Endothelial cell of umbilical vein (primary cell): ENCODE results near the gene LRG1. TPM values are rescaled to one million over a fixed set of nuclear protein-coding genes. Genes with fewer than 3 reads are reported as not detected.

Experiments used
- BruUV-seq: library from RNA; stranded (reverse); fragments of 400-500 nt; replicated peaks from 2 replicates; lab custom pipeline; 2021; lab: Mats Ljungman, UMichigan
- CTCF ChIA-PET: fragments of 300-600, 350-600 bp; sonication (Branson Sonifier 250); formaldehyde crosslinking; loops from one replicate; lab custom pipeline; 2021; ENCODE audit warnings: antibody characterized with exemption, inconsistent platforms; lab: Charles Lee
- POLR2A ChIA-PET: fragments of 300-600, 350-600 bp; sonication (Branson Sonifier 250); formaldehyde crosslinking; loops from one replicate; lab custom pipeline; 2021; ENCODE audit warnings: antibody characterized with exemption, inconsistent platforms; lab: Charles Lee
- DNase-seq: peaks from one replicate; pipeline ENCODE4 v3.0.0-alpha.2; 2011; ENCODE audit warnings: low read depth, low spot score
- FAIRE-seq: peaks from 2 replicates; lab custom pipeline; 2011; peaks lifted over from hg19 to GRCh38; lab: Jason Lieb, UNC
- H2AFZ ChIP-seq: 2 replicates; pipeline ENCODE4 v1.6.0; 2012; ENCODE audit warnings: low read depth, low read length, control low read depth, inconsistent platforms
- H3K27ac ChIP-seq: 2 replicates; pipeline ENCODE4 v1.5.1; 2011; ENCODE audit warnings: low read depth, mild to moderate bottlenecking, control low read depth, low read length, moderate library complexity; ENCODE audit not compliant: insufficient read depth
- H3K27me3 ChIP-seq, 2 experiments: 2 replicates each; pipeline versions ENCODE4 v1.6.0 to v1.6.1; 2011; ENCODE audit warnings: low read length in 2 of 2, mixed read lengths in 1 of 2; ENCODE audit not compliant: control insufficient read depth in 2 of 2, insufficient read depth in 2 of 2
- H3K36me3 ChIP-seq, 2 experiments: 2 replicates in 1 of 2; 3 replicates in 1 of 2; pipeline ENCODE4 v1.5.1; 2011; ENCODE audit warnings: low read length in 2 of 2, mild to moderate bottlenecking in 1 of 2, moderate library complexity in 1 of 2; ENCODE audit not compliant: control insufficient read depth in 2 of 2, insufficient read depth in 2 of 2; ENCODE audit errors: extremely low read depth in 1 of 2
- H3K4me1 ChIP-seq: 3 replicates; pipeline ENCODE4 v1.5.1; 2011; ENCODE audit warnings: mild to moderate bottlenecking, low read length; ENCODE audit not compliant: control insufficient read depth, insufficient read depth; ENCODE audit errors: extremely low read depth
- H3K4me2 ChIP-seq: 2 replicates; pipeline ENCODE4 v1.6.1; 2011; ENCODE audit warnings: low read length, control low read depth, mixed read lengths; ENCODE audit not compliant: insufficient read depth
- H3K4me3 ChIP-seq, 3 experiments: fragments of 200-600 bp in 1 of 3; sonication (generic), shearing (Covaris generic) in 1 of 3; replicated peaks in 1 of 3; 2 replicates each; pipeline ENCODE4 v1.5.1; 2011 to 2016; ENCODE audit warnings: control low read depth in 3 of 3, low read length in 3 of 3, mild to moderate bottlenecking in 2 of 3, inconsistent platforms in 1 of 3, low read depth in 1 of 3, moderate library complexity in 1 of 3; ENCODE audit not compliant: insufficient read depth in 1 of 3
- H3K79me2 ChIP-seq: 2 replicates; pipeline ENCODE4 v1.6.0; 2012; ENCODE audit warnings: low read length, inconsistent platforms; ENCODE audit not compliant: control insufficient read depth, insufficient read depth
- H3K9ac ChIP-seq: replicated peaks from 2 replicates; pipeline ENCODE3; 2011; ENCODE audit warnings: low read length, control low read depth; ENCODE audit not compliant: insufficient read depth; ENCODE audit errors: extremely low read depth
- H3K9me1 ChIP-seq: replicated peaks from 3 replicates; pipeline ENCODE4 v1.6.0; 2011; ENCODE audit warnings: mild to moderate bottlenecking, low read length; ENCODE audit not compliant: control insufficient read depth, insufficient read depth; ENCODE audit errors: extremely low read depth
- H3K9me3 ChIP-seq: replicated peaks from 2 replicates; pipeline ENCODE4 v1.5.1; 2012; ENCODE audit warnings: low read length, inconsistent platforms; ENCODE audit not compliant: control insufficient read depth, insufficient read depth
- H4K20me1 ChIP-seq: replicated peaks from 2 replicates; pipeline ENCODE3; 2011; ENCODE audit warnings: mild to moderate bottlenecking, low read length; ENCODE audit not compliant: control insufficient read depth, insufficient read depth; ENCODE audit errors: extremely low read depth
- CTCF ChIP-seq, 2 donors: IDR thresholded peaks; 1 replicate in 1 of 2; 2 replicates in 1 of 2; pipeline ENCODE4 v1.5.1; 2011; ENCODE audit warnings: low read length in 2 of 2, mild to moderate bottlenecking in 2 of 2, moderate library complexity in 2 of 2, control low read depth in 1 of 2, inconsistent platforms in 1 of 2, low read depth in 1 of 2; ENCODE audit not compliant: insufficient read depth in 1 of 2; ENCODE audit errors: extremely low read depth in 1 of 2
- EZH2 ChIP-seq: IDR thresholded peaks from 2 replicates; pipeline ENCODE4 v1.6.1; 2012; ENCODE audit warnings: borderline replicate concordance, low read depth, mild to moderate bottlenecking, moderate library complexity, low read length, inconsistent platforms; ENCODE audit not compliant: severe bottlenecking
- FOS ChIP-seq: IDR thresholded peaks from 2 replicates; pipeline ENCODE4 v1.6.1; 2011; ENCODE audit warnings: mild to moderate bottlenecking, low read length, moderate library complexity, borderline replicate concordance; ENCODE audit not compliant: insufficient read depth
- GATA2 ChIP-seq: IDR thresholded peaks from 2 replicates; pipeline ENCODE4 v1.7.0; 2011; ENCODE audit warnings: low read depth, mild to moderate bottlenecking, moderate library complexity, mixed read lengths, low read length; ENCODE audit not compliant: insufficient read length, insufficient read depth
- JUN ChIP-seq: IDR thresholded peaks from 2 replicates; pipeline ENCODE4 v1.6.1; 2011; ENCODE audit warnings: borderline replicate concordance, low read depth; ENCODE audit not compliant: insufficient read length, insufficient read depth
- MYC ChIP-seq: IDR thresholded peaks from one replicate; pipeline ENCODE4 v1.6.1; 2011; ENCODE audit warnings: mild to moderate bottlenecking, low read depth, low read length
- POLR2A ChIP-seq: IDR thresholded peaks from 2 replicates; pipeline ENCODE4 v1.6.1; 2012; ENCODE audit warnings: low read depth, mild to moderate bottlenecking, control low read depth, low read length
- POLR2AphosphoS5 ChIP-seq: IDR thresholded peaks from 2 replicates; pipeline ENCODE4 v1.6.1; 2012; ENCODE audit warnings: low read depth, mild to moderate bottlenecking, control low read depth, low read length, moderate library complexity; ENCODE audit not compliant: insufficient read depth
- dilution Hi-C: fragments of 300-500 bp; cut with MboI; formaldehyde crosslinking; loops from one replicate; pipeline ENCODE4 v1.15.0; 2019; ENCODE audit warnings: low sequenced_read_pairs; ENCODE audit not compliant: extremely low pct_ligation_motif_present
- intact Hi-C: fragments of 100-400 bp; cut with micrococcal nuclease; formaldehyde crosslinking; loops from one replicate; pipeline ENCODE4 v1.10.0; 2022
- polyA plus RNA-seq, 4 experiments: library from polyadenylated mRNA; depleted of rRNA in 3 of 4; stranded (reverse) in 3 of 4; unstranded in 1 of 4; fragments of >200 nt; gene quantifications; 2 replicates each; pipeline versions ENCODE4 v1.2.1 to v1.2.3, GENCODE V29; 2011 to 2012; ENCODE audit warnings: missing spikeins in 1 of 4
- total RNA-seq: library from RNA; stranded (reverse); gene quantifications from 2 replicates; pipeline ENCODE4 v1.2.3, GENCODE V29; 2021
- TF ChIP-seq, protein P1 (sequence below): IDR thresholded peaks from 2 replicates; pipeline ENCODE4 v1.6.1; 2011; ENCODE audit not compliant: insufficient read depth, insufficient read length

LRG1 gene
- total and polyA plus RNA-seq, 2 donors (not counting 3 experiments of a cell fraction or from before 2014, with no cell fraction given) = 0.21 to 0.31 TPM

- H3K9ac ChIP-seq = no peak within 1 kb of the TSS
- no peaks in the 10 kb centered on the region for H3K9me1 ChIP-seq
- H3K4me1 ChIP-seq = peaks cover 5% of the 10 kb centered on the region
- no peaks in the 10 kb centered on the region for H3K27me3 ChIP-seq
- H3K4me2 ChIP-seq = no peak within 1 kb of the TSS
- no peak within 1 kb of the TSS for H3K27ac ChIP-seq
- BruUV-seq = no TSS peak
- dilution Hi-C loops = no loop called here
- intact Hi-C loops = no loop called here
- TF ChIP-seq MYC (no peak), CTCF (IDR thresholded peaks at IDR 0.05; ENCODE audit: extremely low read depth in 1 of 2, insufficient read depth in 1 of 2, low read depth in 1 of 2, low read length in 2 of 2) (no peak), JUN (no peak), EZH2 (no peak), GATA2 (no peak), POLR2AphosphoS5 (no peak), FOS (no peak), POLR2A (no peak)
- TF ChIP-seq, protein P1, sequence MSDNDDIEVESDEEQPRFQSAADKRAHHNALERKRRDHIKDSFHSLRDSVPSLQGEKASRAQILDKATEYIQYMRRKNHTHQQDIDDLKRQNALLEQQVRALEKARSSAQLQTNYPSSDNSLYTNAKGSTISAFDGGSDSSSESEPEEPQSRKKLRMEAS = no peak
- no peak within 1 kb of the TSS for H3K4me3 ChIP-seq
- no peaks in the 10 kb centered on the region for H3K79me2 ChIP-seq
- CTCF ChIA-PET = interaction anchor here (0.6 to 4.1 kb wide), 6 partner anchors 11 to 246 kb away, joined by 3 to 92 read pairs (median 6); no protein-coding TSS in a partner anchor
- FAIRE-seq (peak; percentile 82), DNase-seq (peak; percentile 48)
- no peaks in the 10 kb centered on the region for H4K20me1 ChIP-seq
- H3K36me3 ChIP-seq = no peaks in the 10 kb centered on the region
- POLR2A ChIA-PET = interaction anchor here (0.6 to 0.7 kb wide), 2 partner anchors 25 to 123 kb away, joined by 3 read pairs; no protein-coding TSS in a partner anchor
- H2AFZ ChIP-seq = peak within 1 kb of the TSS; percentile 3
- H3K9me3 ChIP-seq = no peaks in the 10 kb centered on the region
These were observed 4.8 kb downstream of the LRG1 start, which contains the start of gene PLIN5 for GRCh38 chr19:4534836-4535658. Gene PLIN5 (minus strand): TSS chr19:4535224. CDS start chr19:4534074, 1,150 bp downstream.
